WTC11 (cell line): ENCODE data around the gene TUBGCP6. TPM values are rescaled to one million over a fixed set of nuclear protein-coding genes. Genes with fewer than 3 reads are reported as not detected.

Source experiments
- ATAC-seq: fragments of 200-7000 bp; cut with Tn5 transposase; 2 replicates; pipeline ENCODE4 v1.10.0; 2021; ENCODE audit warnings: mild to moderate bottlenecking, moderate library complexity
- CTCF ChIA-PET: fragments of 300-600 bp; sonication (Branson Sonifier 250); formaldehyde crosslinking; loops from one replicate; lab custom pipeline; 2021; ENCODE audit warnings: antibody characterized with exemption; lab: Charles Lee
- POLR2A ChIA-PET: fragments of 350-600 bp; sonication (Branson Sonifier 250); formaldehyde crosslinking; loops from one replicate; lab custom pipeline; 2021; ENCODE audit warnings: antibody characterized with exemption; lab: Charles Lee
- DNase-seq: peaks from one replicate; pipeline ENCODE4 v3.0.0; 2021; ENCODE audit warnings: low spot score
- H3K27ac Mint-ChIP-seq: 2 replicates; pipeline ENCODE4 v1.8.0; 2021; ENCODE audit warnings: mixed read lengths
- H3K27me3 Mint-ChIP-seq: 2 replicates; pipeline ENCODE4 v1.8.0; 2021; ENCODE audit warnings: low read depth, mild to moderate bottlenecking, moderate library complexity, mixed read lengths
- H3K36me3 Mint-ChIP-seq: 2 replicates; pipeline ENCODE4 v1.8.0; 2021; ENCODE audit warnings: mixed read lengths
- H3K4me1 Mint-ChIP-seq: 2 replicates; pipeline ENCODE4 v1.8.0; 2022; ENCODE audit warnings: mixed read lengths
- H3K4me3 Mint-ChIP-seq: 2 replicates; pipeline ENCODE4 v1.8.0; 2021; ENCODE audit warnings: mild to moderate bottlenecking, moderate library complexity, mixed read lengths
- H3K9me3 Mint-ChIP-seq: 2 replicates; pipeline ENCODE4 v1.8.0; 2021; ENCODE audit warnings: mixed read lengths
- ATF6 ChIP-seq: sonication (generic); formaldehyde crosslinking; IDR thresholded peaks from 2 replicates; pipeline ENCODE4 v1.8.1; 2023; ENCODE audit warnings: mild to moderate bottlenecking, missing genetic modification reagents
- CBFB ChIP-seq: sonication (generic); formaldehyde crosslinking; IDR thresholded peaks from 2 replicates; pipeline ENCODE4 v1.8.1; 2022; ENCODE audit warnings: mild to moderate bottlenecking, low read depth, missing genetic modification reagents
- ESRRA ChIP-seq: sonication (generic); formaldehyde crosslinking; IDR thresholded peaks from 2 replicates; pipeline ENCODE4 v1.8.1; 2022; ENCODE audit warnings: mild to moderate bottlenecking, missing genetic modification reagents, borderline replicate concordance
- ETV6 ChIP-seq: sonication (generic); formaldehyde crosslinking; IDR thresholded peaks from 2 replicates; pipeline ENCODE4 v1.8.1; 2022; ENCODE audit warnings: mild to moderate bottlenecking, missing genetic modification reagents
- GABPB1 ChIP-seq: sonication (generic); formaldehyde crosslinking; IDR thresholded peaks from 2 replicates; pipeline ENCODE4 v1.8.1; 2023; ENCODE audit warnings: mild to moderate bottlenecking, missing genetic modification reagents
- IRF1 ChIP-seq: sonication (generic); formaldehyde crosslinking; IDR thresholded peaks from 2 replicates; pipeline ENCODE4 v1.8.0; 2023; ENCODE audit warnings: missing genetic modification reagents
- JAZF1 ChIP-seq: fragments of 250-450 bp; sonication (Bioruptor Pico); IDR thresholded peaks from 2 replicates; pipeline ENCODE4 v1.9.0; 2021; ENCODE audit warnings: moderate library complexity, mild to moderate bottlenecking, inconsistent platforms
- MYBL2 ChIP-seq: sonication (generic); formaldehyde crosslinking; IDR thresholded peaks from 2 replicates; pipeline ENCODE4 v1.8.1; 2023; ENCODE audit warnings: mild to moderate bottlenecking, moderate library complexity, missing genetic modification reagents
- OVOL2 ChIP-seq: fragments of 250-450 bp; sonication (Bioruptor Pico); IDR thresholded peaks from 2 replicates; pipeline ENCODE4 v1.9.0; 2021; ENCODE audit warnings: mild to moderate bottlenecking, borderline replicate concordance
- RORB ChIP-seq: fragments of 250-450 bp; sonication (Bioruptor Pico); IDR thresholded peaks from 2 replicates; pipeline ENCODE4 v1.9.0; 2021; ENCODE audit warnings: mild to moderate bottlenecking
- SMAD4 ChIP-seq: sonication (generic); formaldehyde crosslinking; IDR thresholded peaks from 2 replicates; pipeline ENCODE4 v1.8.0; 2022; ENCODE audit warnings: mild to moderate bottlenecking, missing genetic modification reagents
- TEAD4 ChIP-seq: sonication (generic); formaldehyde crosslinking; IDR thresholded peaks from 2 replicates; pipeline ENCODE4 v1.8.0; 2022; ENCODE audit warnings: mild to moderate bottlenecking, missing genetic modification reagents
- ZNF138 ChIP-seq: sonication (generic); formaldehyde crosslinking; conservative IDR thresholded peaks from 2 replicates; pipeline ENCODE4 v1.8.1; 2022; ENCODE audit warnings: mild to moderate bottlenecking, moderate library complexity, missing genetic modification reagents
- ZNF219 ChIP-seq: sonication (generic); formaldehyde crosslinking; IDR thresholded peaks from 2 replicates; pipeline ENCODE4 v1.8.0; 2023; ENCODE audit warnings: missing genetic modification reagents, mild to moderate bottlenecking, borderline replicate concordance
- ZNF512 ChIP-seq: sonication (generic); formaldehyde crosslinking; IDR thresholded peaks from 2 replicates; pipeline ENCODE4 v1.8.1; 2022; ENCODE audit warnings: missing genetic modification reagents, borderline replicate concordance
- total RNA-seq: library from RNA; stranded (reverse); gene quantifications from 3 replicates; pipeline ENCODE4 v1.2.3, GENCODE V29; 2021
- TF ChIP-seq, protein P1 (sequence below): sonication (generic); formaldehyde crosslinking; IDR thresholded peaks from 2 replicates; pipeline ENCODE4 v1.8.0; 2022; ENCODE audit warnings: missing genetic modification reagents
- TF ChIP-seq, protein P2 (sequence below): sonication (generic); formaldehyde crosslinking; IDR thresholded peaks from 2 replicates; pipeline ENCODE4 v1.8.0; 2022; ENCODE audit warnings: mild to moderate bottlenecking, missing genetic modification reagents
- TF ChIP-seq, protein P3 (sequence below): sonication (generic); formaldehyde crosslinking; IDR thresholded peaks from 2 replicates; pipeline ENCODE4 v1.8.1; 2022; ENCODE audit warnings: low read depth, missing genetic modification reagents, borderline replicate concordance
- TF ChIP-seq, protein P4 (sequence below): fragments of 250-450 bp; sonication (Bioruptor Pico); IDR thresholded peaks from 2 replicates; pipeline ENCODE4 v2.1.2; 2022; ENCODE audit warnings: mild to moderate bottlenecking, moderate library complexity
- TF ChIP-seq, protein P5 (sequence below): fragments of 250-450 bp; sonication (Bioruptor Pico); IDR thresholded peaks from 2 replicates; pipeline ENCODE4 v1.9.0; 2021; ENCODE audit warnings: mild to moderate bottlenecking

The TUBGCP6 gene
- total RNA-seq, 1 experiment from 2014 or later, result 45.4 TPM

GRCh38 chr22:50259302-50259701 is 14.5 kb upstream of the TUBGCP6 start:
- TF ChIP-seq RORB (CRISPR knock-in tag) (no peak), ZNF219 (CRISPR knock-in tag) (no peak), OVOL2 (CRISPR knock-in tag) (no peak), GABPB1 (CRISPR knock-in tag) (no peak), ZNF138 (CRISPR knock-in tag) (no peak), TEAD4 (CRISPR knock-in tag) (no peak), ZNF512 (CRISPR knock-in tag) (no peak), IRF1 (CRISPR knock-in tag) (no peak), SMAD4 (CRISPR knock-in tag) (no peak), CBFB (CRISPR knock-in tag) (no peak), ATF6 (no peak), ESRRA (CRISPR knock-in tag) (no peak), MYBL2 (CRISPR knock-in tag) (no peak), JAZF1 (CRISPR knock-in tag) (no peak), ETV6 (CRISPR knock-in tag) (no peak)
- TF ChIP-seq, protein P1, sequence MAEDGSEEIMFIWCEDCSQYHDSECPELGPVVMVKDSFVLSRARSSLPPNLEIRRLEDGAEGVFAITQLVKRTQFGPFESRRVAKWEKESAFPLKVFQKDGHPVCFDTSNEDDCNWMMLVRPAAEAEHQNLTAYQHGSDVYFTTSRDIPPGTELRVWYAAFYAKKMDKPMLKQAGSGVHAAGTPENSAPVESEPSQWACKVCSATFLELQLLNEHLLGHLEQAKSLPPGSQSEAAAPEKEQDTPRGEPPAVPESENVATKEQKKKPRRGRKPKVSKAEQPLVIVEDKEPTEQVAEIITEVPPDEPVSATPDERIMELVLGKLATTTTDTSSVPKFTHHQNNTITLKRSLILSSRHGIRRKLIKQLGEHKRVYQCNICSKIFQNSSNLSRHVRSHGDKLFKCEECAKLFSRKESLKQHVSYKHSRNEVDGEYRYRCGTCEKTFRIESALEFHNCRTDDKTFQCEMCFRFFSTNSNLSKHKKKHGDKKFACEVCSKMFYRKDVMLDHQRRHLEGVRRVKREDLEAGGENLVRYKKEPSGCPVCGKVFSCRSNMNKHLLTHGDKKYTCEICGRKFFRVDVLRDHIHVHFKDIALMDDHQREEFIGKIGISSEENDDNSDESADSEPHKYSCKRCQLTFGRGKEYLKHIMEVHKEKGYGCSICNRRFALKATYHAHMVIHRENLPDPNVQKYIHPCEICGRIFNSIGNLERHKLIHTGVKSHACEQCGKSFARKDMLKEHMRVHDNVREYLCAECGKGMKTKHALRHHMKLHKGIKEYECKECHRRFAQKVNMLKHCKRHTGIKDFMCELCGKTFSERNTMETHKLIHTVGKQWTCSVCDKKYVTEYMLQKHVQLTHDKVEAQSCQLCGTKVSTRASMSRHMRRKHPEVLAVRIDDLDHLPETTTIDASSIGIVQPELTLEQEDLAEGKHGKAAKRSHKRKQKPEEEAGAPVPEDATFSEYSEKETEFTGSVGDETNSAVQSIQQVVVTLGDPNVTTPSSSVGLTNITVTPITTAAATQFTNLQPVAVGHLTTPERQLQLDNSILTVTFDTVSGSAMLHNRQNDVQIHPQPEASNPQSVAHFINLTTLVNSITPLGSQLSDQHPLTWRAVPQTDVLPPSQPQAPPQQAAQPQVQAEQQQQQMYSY (CRISPR knock-in tag), result no peak
- TF ChIP-seq, protein P2, sequence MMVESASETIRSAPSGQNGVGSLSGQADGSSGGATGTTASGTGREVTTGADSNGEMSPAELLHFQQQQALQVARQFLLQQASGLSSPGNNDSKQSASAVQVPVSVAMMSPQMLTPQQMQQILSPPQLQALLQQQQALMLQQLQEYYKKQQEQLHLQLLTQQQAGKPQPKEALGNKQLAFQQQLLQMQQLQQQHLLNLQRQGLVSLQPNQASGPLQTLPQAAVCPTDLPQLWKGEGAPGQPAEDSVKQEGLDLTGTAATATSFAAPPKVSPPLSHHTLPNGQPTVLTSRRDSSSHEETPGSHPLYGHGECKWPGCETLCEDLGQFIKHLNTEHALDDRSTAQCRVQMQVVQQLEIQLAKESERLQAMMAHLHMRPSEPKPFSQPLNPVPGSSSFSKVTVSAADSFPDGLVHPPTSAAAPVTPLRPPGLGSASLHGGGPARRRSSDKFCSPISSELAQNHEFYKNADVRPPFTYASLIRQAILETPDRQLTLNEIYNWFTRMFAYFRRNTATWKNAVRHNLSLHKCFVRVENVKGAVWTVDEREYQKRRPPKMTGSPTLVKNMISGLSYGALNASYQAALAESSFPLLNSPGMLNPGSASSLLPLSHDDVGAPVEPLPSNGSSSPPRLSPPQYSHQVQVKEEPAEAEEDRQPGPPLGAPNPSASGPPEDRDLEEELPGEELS (CRISPR knock-in tag), result no peak
- TF ChIP-seq, protein P3, sequence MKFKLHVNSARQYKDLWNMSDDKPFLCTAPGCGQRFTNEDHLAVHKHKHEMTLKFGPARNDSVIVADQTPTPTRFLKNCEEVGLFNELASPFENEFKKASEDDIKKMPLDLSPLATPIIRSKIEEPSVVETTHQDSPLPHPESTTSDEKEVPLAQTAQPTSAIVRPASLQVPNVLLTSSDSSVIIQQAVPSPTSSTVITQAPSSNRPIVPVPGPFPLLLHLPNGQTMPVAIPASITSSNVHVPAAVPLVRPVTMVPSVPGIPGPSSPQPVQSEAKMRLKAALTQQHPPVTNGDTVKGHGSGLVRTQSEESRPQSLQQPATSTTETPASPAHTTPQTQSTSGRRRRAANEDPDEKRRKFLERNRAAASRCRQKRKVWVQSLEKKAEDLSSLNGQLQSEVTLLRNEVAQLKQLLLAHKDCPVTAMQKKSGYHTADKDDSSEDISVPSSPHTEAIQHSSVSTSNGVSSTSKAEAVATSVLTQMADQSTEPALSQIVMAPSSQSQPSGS, result no peak
- TF ChIP-seq, protein P4, sequence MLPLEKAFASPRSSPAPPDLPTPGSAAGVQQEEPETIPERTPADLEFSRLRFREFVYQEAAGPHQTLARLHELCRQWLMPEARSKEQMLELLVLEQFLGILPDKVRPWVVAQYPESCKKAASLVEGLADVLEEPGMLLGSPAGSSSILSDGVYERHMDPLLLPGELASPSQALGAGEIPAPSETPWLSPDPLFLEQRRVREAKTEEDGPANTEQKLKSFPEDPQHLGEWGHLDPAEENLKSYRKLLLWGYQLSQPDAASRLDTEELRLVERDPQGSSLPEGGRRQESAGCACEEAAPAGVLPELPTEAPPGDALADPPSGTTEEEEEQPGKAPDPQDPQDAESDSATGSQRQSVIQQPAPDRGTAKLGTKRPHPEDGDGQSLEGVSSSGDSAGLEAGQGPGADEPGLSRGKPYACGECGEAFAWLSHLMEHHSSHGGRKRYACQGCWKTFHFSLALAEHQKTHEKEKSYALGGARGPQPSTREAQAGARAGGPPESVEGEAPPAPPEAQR (CRISPR knock-in tag), result no peak
- TF ChIP-seq, protein P5, sequence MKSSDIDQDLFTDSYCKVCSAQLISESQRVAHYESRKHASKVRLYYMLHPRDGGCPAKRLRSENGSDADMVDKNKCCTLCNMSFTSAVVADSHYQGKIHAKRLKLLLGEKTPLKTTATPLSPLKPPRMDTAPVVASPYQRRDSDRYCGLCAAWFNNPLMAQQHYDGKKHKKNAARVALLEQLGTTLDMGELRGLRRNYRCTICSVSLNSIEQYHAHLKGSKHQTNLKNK (CRISPR knock-in tag), result no peak
- no peak overlapping the region; the same call in 1 of the 2 replicates for H3K4me3 Mint-ChIP-seq
- H3K9me3 Mint-ChIP-seq, result no peaks in the 10 kb centered on the region
- DNase-seq, result no peak
- ATAC-seq, result no peak
- no peak overlapping the region for H3K27ac Mint-ChIP-seq
- ChIA-PET POLR2A (no interaction called here), CTCF (interaction anchor here (0.6 to 1.0 kb wide), 2 partner anchors 8 to 66 kb away, joined by 3 read pairs; no protein-coding TSS in a partner anchor)
- H3K27me3 Mint-ChIP-seq, result peaks cover 9% of the 10 kb centered on the region
- peaks cover 8% of the 10 kb centered on the region for H3K4me1 Mint-ChIP-seq
- H3K36me3 Mint-ChIP-seq, result no peaks in the 10 kb centered on the region
